H1 (cell line): ENCODE data around the gene BFSP2. TPM values are rescaled to one million over a fixed set of nuclear protein-coding genes. Genes with fewer than 3 reads are reported as not detected.

Source experiments
- CTCF ChIA-PET: fragments of 300-600 bp; sonication (Branson Sonifier 250); formaldehyde crosslinking; loops from one replicate; lab custom pipeline; 2021; ENCODE audit not compliant: partially characterized antibody; lab: Charles Lee
- POLR2A ChIA-PET: fragments of 300-600 bp; sonication (Branson Sonifier 250); formaldehyde crosslinking; loops from one replicate; lab custom pipeline; 2021; ENCODE audit warnings: inconsistent platforms; ENCODE audit not compliant: partially characterized antibody; lab: Charles Lee
- DNase-seq, 2 experiments: peaks; one replicate each; pipeline versions ENCODE4 v3.0.0 to v3.0.0-alpha.2; 2010 to 2022; ENCODE audit warnings: low spot score in 2 of 2, low read depth in 1 of 2, mixed read lengths in 1 of 2
- FAIRE-seq: peaks from 2 replicates; lab custom pipeline; 2011; peaks lifted over from hg19 to GRCh38; lab: Jason Lieb, UNC
- H2AFZ ChIP-seq: 2 replicates; pipeline ENCODE4 v1.8.1; 2012; ENCODE audit warnings: low read length, inconsistent platforms
- H2AK5ac ChIP-seq: 2 replicates; pipeline ENCODE4 v1.6.1; 2013; ENCODE audit warnings: low read depth, low read length
- H2BK120ac ChIP-seq: replicated peaks from 2 replicates; pipeline ENCODE3; 2013; ENCODE audit warnings: low read depth, low read length, inconsistent platforms
- H2BK12ac ChIP-seq: 2 replicates; pipeline ENCODE4 v1.6.1; 2013; ENCODE audit warnings: low read depth, low read length
- H2BK15ac ChIP-seq: 2 replicates; pipeline ENCODE4 v1.6.1; 2013; ENCODE audit warnings: low read length
- H2BK20ac ChIP-seq: 2 replicates; pipeline ENCODE4 v1.6.1; 2013; ENCODE audit warnings: low read length
- H2BK5ac ChIP-seq: 2 replicates; pipeline ENCODE4 v1.6.1; 2013; ENCODE audit warnings: low read depth, low read length
- H3K14ac ChIP-seq: 2 replicates; pipeline ENCODE4 v1.6.1; 2013; ENCODE audit warnings: inconsistent platforms; ENCODE audit not compliant: insufficient read length
- H3K18ac ChIP-seq: 2 replicates; pipeline ENCODE4 v1.6.1; 2013; ENCODE audit warnings: low read length; ENCODE audit errors: extremely low read depth
- H3K23ac ChIP-seq: 2 replicates; pipeline ENCODE4 v1.6.1; 2013; ENCODE audit warnings: inconsistent platforms; ENCODE audit not compliant: insufficient read length
- H3K23me2 ChIP-seq: 2 replicates; pipeline ENCODE4 v1.6.1; 2013; ENCODE audit warnings: low read depth, low read length
- H3K27ac ChIP-seq: 2 replicates; pipeline ENCODE4 v1.6.1; 2011; ENCODE audit warnings: low read depth, low read length, inconsistent platforms
- H3K27me3 ChIP-seq, 4 experiments: replicated peaks in 1 of 4; 1 replicate in 1 of 4; 2 replicates in 3 of 4; pipeline versions ENCODE4 v1.6.1 to v1.8.1; 2011 to 2013; ENCODE audit warnings: low read length in 3 of 4, mild to moderate bottlenecking in 3 of 4, inconsistent platforms in 2 of 4, mixed read lengths in 2 of 4, moderate library complexity in 1 of 4; ENCODE audit not compliant: control insufficient read depth in 3 of 4, insufficient read depth in 3 of 4; ENCODE audit errors: extremely low read depth in 1 of 4
- H3K36me3 ChIP-seq, 4 experiments: 2 replicates each; pipeline versions ENCODE4 v1.6.1 to v1.8.1; 2011 to 2013; ENCODE audit warnings: mild to moderate bottlenecking in 4 of 4, low read length in 3 of 4, moderate library complexity in 2 of 4, control low read depth in 1 of 4, inconsistent platforms in 1 of 4; ENCODE audit not compliant: insufficient read depth in 4 of 4, control insufficient read depth in 2 of 4
- H3K4ac ChIP-seq: replicated peaks from 2 replicates; pipeline ENCODE3; 2013; ENCODE audit warnings: low read length, low read depth, mixed read lengths, inconsistent platforms; ENCODE audit not compliant: insufficient read length
- H3K4me1 ChIP-seq, 4 experiments: replicated peaks in 1 of 4; 1 replicate in 1 of 4; 2 replicates in 3 of 4; pipeline versions ENCODE4 v1.6.1 to v1.8.1; 2011 to 2013; ENCODE audit warnings: low read length in 3 of 4, inconsistent platforms in 2 of 4, mixed read lengths in 1 of 4; ENCODE audit not compliant: insufficient read depth in 4 of 4, control insufficient read depth in 3 of 4
- H3K4me2 ChIP-seq, 2 experiments: 2 replicates each; pipeline versions ENCODE4 v1.6.1 to v1.8.1; 2011 to 2013; ENCODE audit warnings: low read depth in 2 of 2, low read length in 2 of 2, control low read depth in 1 of 2, inconsistent platforms in 1 of 2, mild to moderate bottlenecking in 1 of 2; ENCODE audit not compliant: insufficient read depth in 1 of 2
- H3K4me3 ChIP-seq, 4 experiments: fragments of 200-600, 300-600 bp in 1 of 4; sonication (generic), shearing (Covaris generic), sonication (Bioruptor Twin) in 1 of 4; 2 replicates each; pipeline versions ENCODE4 v1.5.1 to v1.8.1; 2011 to 2016; ENCODE audit warnings: low read length in 4 of 4, low read depth in 3 of 4, control low read depth in 2 of 4, inconsistent platforms in 2 of 4, mild to moderate bottlenecking in 2 of 4, mixed read lengths in 1 of 4, moderate library complexity in 1 of 4; ENCODE audit not compliant: insufficient read depth in 2 of 4; ENCODE audit errors: extremely low read depth in 1 of 4
- H3K56ac ChIP-seq: replicated peaks from 2 replicates; pipeline ENCODE3; 2013; ENCODE audit warnings: low read depth, mild to moderate bottlenecking, mixed read lengths, low read length, inconsistent platforms; ENCODE audit not compliant: insufficient read length
- H3K79me1 ChIP-seq: 2 replicates; pipeline ENCODE4 v1.6.1; 2013; ENCODE audit warnings: low read depth, low read length, control low read depth
- H3K79me2 ChIP-seq, 2 experiments: 2 replicates each; pipeline versions ENCODE4 v1.6.1 to v1.8.1; 2012 to 2013; ENCODE audit warnings: low read length in 2 of 2, mild to moderate bottlenecking in 2 of 2, inconsistent platforms in 1 of 2; ENCODE audit not compliant: insufficient read depth in 2 of 2, control insufficient read depth in 1 of 2
- H3K9ac ChIP-seq, 4 experiments: replicated peaks in 1 of 4; 1 replicate in 1 of 4; 2 replicates in 3 of 4; pipeline versions ENCODE4 v1.6.1 to v1.8.1; 2011 to 2013; ENCODE audit warnings: low read depth in 3 of 4, low read length in 3 of 4, control low read depth in 2 of 4, mild to moderate bottlenecking in 2 of 4, moderate library complexity in 2 of 4, inconsistent platforms in 1 of 4; ENCODE audit errors: extremely low read depth in 1 of 4
- H3K9me3 ChIP-seq, 2 experiments: 2 replicates each; pipeline versions ENCODE4 v1.6.1 to v1.8.1; 2012 to 2013; ENCODE audit warnings: mild to moderate bottlenecking in 2 of 2, moderate library complexity in 2 of 2, control low read depth in 1 of 2, inconsistent platforms in 1 of 2, low read depth in 1 of 2, low read length in 1 of 2, mixed read lengths in 1 of 2; ENCODE audit not compliant: insufficient read depth in 2 of 2
- H4K20me1 ChIP-seq, 2 experiments: replicated peaks in 1 of 2; 2 replicates each; pipeline versions ENCODE3 to v1.8.1; 2011 to 2013; ENCODE audit warnings: inconsistent platforms in 2 of 2, low read length in 2 of 2, mild to moderate bottlenecking in 1 of 2; ENCODE audit not compliant: insufficient read depth in 2 of 2, control insufficient read depth in 1 of 2
- H4K5ac ChIP-seq: 2 replicates; pipeline ENCODE4 v1.6.1; 2013; ENCODE audit warnings: low read length, low read depth, mixed read lengths, inconsistent platforms; ENCODE audit not compliant: insufficient read length
- H4K8ac ChIP-seq: 2 replicates; pipeline ENCODE4 v1.8.0; 2013; ENCODE audit warnings: mild to moderate bottlenecking, moderate library complexity, low read length, inconsistent platforms; ENCODE audit not compliant: insufficient read depth; ENCODE audit errors: extremely low read depth
- H4K91ac ChIP-seq: replicated peaks from 2 replicates; pipeline ENCODE3; 2013; ENCODE audit warnings: low read length, mixed read lengths, inconsistent platforms; ENCODE audit not compliant: insufficient read length
- BCL11A ChIP-seq, 2 experiments: IDR thresholded peaks; one replicate each; pipeline ENCODE4 v1.6.1; 2011; ENCODE audit warnings: low read depth in 2 of 2, low read length in 2 of 2, mild to moderate bottlenecking in 2 of 2
- BRCA1 ChIP-seq: IDR thresholded peaks from 2 replicates; pipeline ENCODE4 v1.6.1; 2012; ENCODE audit warnings: low read depth, low read length, improper control_type of control experiment
- CHD1 ChIP-seq: IDR thresholded peaks from 2 replicates; pipeline ENCODE4 v1.6.1; 2012; ENCODE audit warnings: low read depth, low read length, improper control_type of control experiment
- CHD2 ChIP-seq: IDR thresholded peaks from 2 replicates; pipeline ENCODE4 v1.6.1; 2012; ENCODE audit warnings: low read length, improper control_type of control experiment
- GABPA ChIP-seq: IDR thresholded peaks from 2 replicates; pipeline ENCODE4 v1.6.1; 2011; ENCODE audit warnings: mild to moderate bottlenecking, low read length, moderate library complexity, borderline replicate concordance; ENCODE audit not compliant: insufficient read depth
- JUND ChIP-seq: IDR thresholded peaks from 2 replicates; pipeline ENCODE4 v1.6.1; 2011; ENCODE audit warnings: mild to moderate bottlenecking, improper control_type of control experiment, low read length
- PHF8 ChIP-seq: fragments of 200-600 bp; sonication (generic); conservative IDR thresholded peaks from 2 replicates; pipeline ENCODE4 v1.7.1; 2012; ENCODE audit warnings: low read depth, mild to moderate bottlenecking, inconsistent platforms, low read length, moderate library complexity
- RAD21 ChIP-seq, 2 experiments: IDR thresholded peaks in 1 of 2; conservative IDR thresholded peaks in 1 of 2; 2 replicates each; pipeline ENCODE4 v1.6.1; 2011; ENCODE audit warnings: low read depth in 2 of 2, low read length in 2 of 2, improper control_type of control experiment in 1 of 2, inconsistent platforms in 1 of 2, mild to moderate bottlenecking in 1 of 2, moderate library complexity in 1 of 2
- YY1 ChIP-seq: IDR thresholded peaks from 2 replicates; pipeline ENCODE4 v1.6.1; 2011; ENCODE audit warnings: low read depth, mild to moderate bottlenecking, low read length
- WGBS, 2 experiments: shearing (Covaris generic) in 1 of 2; methylation state at CpG; one replicate each; pipeline versions ENCODE4 v1.1.6 to v1.1.7; 2013 to 2015; ENCODE audit warnings: low lambda C conversion rate in 2 of 2, mixed read lengths in 2 of 2, inconsistent platforms in 1 of 2, low coverage in 1 of 2, missing lambda C conversion rate in 1 of 2; ENCODE audit not compliant: insufficient replicate concordance in 2 of 2, insufficient coverage in 1 of 2, insufficient read length in 1 of 2; ENCODE audit errors: extremely low coverage in 1 of 2, missing lambda C conversion rate in 1 of 2; 5-methylcytosine and 5-hydroxymethylcytosine counted together
- polyA plus RNA-seq, 7 experiments: library from polyadenylated mRNA; depleted of rRNA in 3 of 7; stranded (reverse) in 5 of 7; unstranded in 2 of 7; fragments of >200 nt in 5 of 7; fragments of 200-250 nt in 2 of 7; gene quantifications; 1 replicate in 5 of 7; 2 replicates in 1 of 7; 4 replicates in 1 of 7; pipeline versions ENCODE4 v1.2.1 to v1.2.3, GENCODE V29; 2011 to 2013; ENCODE audit warnings: missing spikeins in 2 of 7, mixed read lengths in 2 of 7
- total RNA-seq: library from RNA; stranded (reverse); fragmentation: NEBNext Ultra II Directional; extraction: Animal tissue kit (Norgen Biotek cat#: 25700); gene quantifications from 2 replicates; pipeline ENCODE4 v1.2.1, GENCODE V29; 2021
- TF ChIP-seq, protein P1 (sequence below): IDR thresholded peaks from 2 replicates; pipeline ENCODE4 v1.6.1; 2011; ENCODE audit warnings: low read length, improper control_type of control experiment
- TF ChIP-seq, protein P2 (sequence below): IDR thresholded peaks from 2 replicates; pipeline ENCODE4 v1.6.1; 2012; ENCODE audit warnings: inconsistent platforms

BFSP2 gene
- total and polyA plus RNA-seq, 2 of the 8 experiments (the other 6 are each of a cell fraction or from before 2014, with no cell fraction given) = not detected

DNA sequence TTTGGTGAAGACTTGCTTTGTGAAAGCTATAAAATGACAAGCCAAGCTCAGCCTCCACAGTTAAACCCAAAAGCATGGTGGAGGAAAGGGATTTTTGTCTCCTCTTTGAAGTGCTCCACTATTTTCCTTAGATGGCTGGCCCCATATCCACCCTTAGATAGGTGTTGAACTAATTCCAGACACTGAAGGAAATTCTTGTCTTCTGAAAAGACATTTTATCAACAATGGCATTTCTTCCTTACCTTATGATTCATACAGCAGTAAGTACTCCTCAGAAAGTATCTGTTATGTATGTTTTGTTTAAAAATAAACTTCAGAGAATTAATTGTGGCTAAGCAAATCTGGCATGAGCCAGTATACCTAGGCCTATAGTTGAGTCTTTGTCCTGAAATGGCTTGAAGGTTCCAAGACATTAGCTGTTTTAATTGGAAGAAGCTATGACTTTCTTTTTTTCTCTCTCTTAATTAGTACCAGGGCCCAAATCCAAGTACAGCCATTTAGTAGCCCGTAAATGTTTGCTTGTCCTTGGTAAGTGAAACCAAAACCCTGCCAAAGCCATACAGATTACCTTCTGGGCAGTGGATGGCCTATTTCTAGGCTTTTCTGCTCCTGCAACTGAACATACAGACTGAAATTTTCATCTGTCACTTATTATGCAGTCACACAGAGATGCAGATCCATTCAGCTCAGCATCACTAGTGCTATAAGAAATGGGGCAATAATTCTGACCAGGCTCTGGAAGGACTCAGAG is 5.1 kb upstream of the BFSP2 start:
- Histone ChIP-seq H3K23me2 (no peaks in the 10 kb centered on the region), H3K56ac (no peak overlapping the region), H4K8ac (no peak overlapping the region), H2AK5ac (no peak overlapping the region), H2BK120ac (no peak overlapping the region), H4K20me1 (no peaks in the 10 kb centered on the region), H2AFZ (no peak overlapping the region), H3K9ac (no peak overlapping the region), H2BK15ac (no peak overlapping the region), H3K23ac (no peak overlapping the region), H3K4me2 (no peak overlapping the region), H3K4ac (no peak overlapping the region), H3K79me1 (no peaks in the 10 kb centered on the region), H2BK20ac (no peak overlapping the region), H3K18ac (no peak overlapping the region), H3K27ac (no peak overlapping the region), H3K4me1 (no peaks in the 10 kb centered on the region), H3K79me2 (no peaks in the 10 kb centered on the region), H3K9me3 (no peaks in the 10 kb centered on the region), H3K4me3 (no peak overlapping the region), H2BK12ac (no peak overlapping the region), H2BK5ac (no peak overlapping the region), H3K14ac (no peak overlapping the region), H3K36me3 (no peaks in the 10 kb centered on the region; a peak in 1 of 8 replicates), H4K5ac (no peak overlapping the region), H3K27me3 (no peaks in the 10 kb centered on the region), H4K91ac (no peak overlapping the region)
- DNase-seq (no peak), FAIRE-seq (no peak)
- POLR2A ChIA-PET = no interaction called here
- WGBS, 2 experiments = 93% methylated on average over 1 of the region's 1 CpG; no CpG with 5 or more reads in 1 of the 2 experiments
- CTCF ChIA-PET = interaction anchor here (1.0 to 6.2 kb wide), 5 partner anchors 11 to 669 kb away, joined by 3 to 40 read pairs (median 3); no protein-coding TSS in a partner anchor
- TF ChIP-seq BCL11A (IDR thresholded peaks at IDR 0.05; ENCODE audit: low read depth in 2 of 2, low read length in 2 of 2) (no peak), PHF8 (no peak), CHD1 (no peak), CHD2 (no peak), JUND (no peak), RAD21 (IDR thresholded peaks at IDR 0.05 in 1 of 2, conservative IDR thresholded peaks at IDR 0.05 in 1 of 2; ENCODE audit: low read depth in 2 of 2, low read length in 2 of 2) (no peak), GABPA (no peak), YY1 (no peak), BRCA1 (no peak)
- TF ChIP-seq, protein P1, sequence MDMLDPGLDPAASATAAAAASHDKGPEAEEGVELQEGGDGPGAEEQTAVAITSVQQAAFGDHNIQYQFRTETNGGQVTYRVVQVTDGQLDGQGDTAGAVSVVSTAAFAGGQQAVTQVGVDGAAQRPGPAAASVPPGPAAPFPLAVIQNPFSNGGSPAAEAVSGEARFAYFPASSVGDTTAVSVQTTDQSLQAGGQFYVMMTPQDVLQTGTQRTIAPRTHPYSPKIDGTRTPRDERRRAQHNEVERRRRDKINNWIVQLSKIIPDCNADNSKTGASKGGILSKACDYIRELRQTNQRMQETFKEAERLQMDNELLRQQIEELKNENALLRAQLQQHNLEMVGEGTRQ = no peak
- TF ChIP-seq, protein P2, sequence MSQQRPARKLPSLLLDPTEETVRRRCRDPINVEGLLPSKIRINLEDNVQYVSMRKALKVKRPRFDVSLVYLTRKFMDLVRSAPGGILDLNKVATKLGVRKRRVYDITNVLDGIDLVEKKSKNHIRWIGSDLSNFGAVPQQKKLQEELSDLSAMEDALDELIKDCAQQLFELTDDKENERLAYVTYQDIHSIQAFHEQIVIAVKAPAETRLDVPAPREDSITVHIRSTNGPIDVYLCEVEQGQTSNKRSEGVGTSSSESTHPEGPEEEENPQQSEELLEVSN = no peak
